Prostate gland (tissue), 2 donors: ENCODE data around the gene MT1H.

Experiments used
- POLR2A ChIP-seq: fragments of 450-650 bp; IDR thresholded peaks from one replicate; pipeline ENCODE4 v1.6.1; 2016; ENCODE audit warnings: antibody characterized with exemption, mild to moderate bottlenecking
- POLR2AphosphoS5 ChIP-seq: sonication (generic); formaldehyde crosslinking; IDR thresholded peaks from one replicate; pipeline ENCODE4 v1.6.1; 2017; ENCODE audit warnings: antibody characterized with exemption
- TF ChIP-seq, protein P1 (sequence below), 4 experiments: fragments of 200-600 bp in 2 of 4; fragments of 450-650 bp in 2 of 4; sonication (generic) in 2 of 4; IDR thresholded peaks; 1 replicate in 3 of 4; 2 replicates in 1 of 4; pipeline ENCODE4 v1.5.1; 2016 to 2019; ENCODE audit warnings: antibody characterized with exemption in 4 of 4, mild to moderate bottlenecking in 2 of 4, moderate library complexity in 2 of 4

GRCh38 chr16:56629531-56629930 is 40.1 kb upstream of the MT1H start:
- TF ChIP-seq, protein P1, sequence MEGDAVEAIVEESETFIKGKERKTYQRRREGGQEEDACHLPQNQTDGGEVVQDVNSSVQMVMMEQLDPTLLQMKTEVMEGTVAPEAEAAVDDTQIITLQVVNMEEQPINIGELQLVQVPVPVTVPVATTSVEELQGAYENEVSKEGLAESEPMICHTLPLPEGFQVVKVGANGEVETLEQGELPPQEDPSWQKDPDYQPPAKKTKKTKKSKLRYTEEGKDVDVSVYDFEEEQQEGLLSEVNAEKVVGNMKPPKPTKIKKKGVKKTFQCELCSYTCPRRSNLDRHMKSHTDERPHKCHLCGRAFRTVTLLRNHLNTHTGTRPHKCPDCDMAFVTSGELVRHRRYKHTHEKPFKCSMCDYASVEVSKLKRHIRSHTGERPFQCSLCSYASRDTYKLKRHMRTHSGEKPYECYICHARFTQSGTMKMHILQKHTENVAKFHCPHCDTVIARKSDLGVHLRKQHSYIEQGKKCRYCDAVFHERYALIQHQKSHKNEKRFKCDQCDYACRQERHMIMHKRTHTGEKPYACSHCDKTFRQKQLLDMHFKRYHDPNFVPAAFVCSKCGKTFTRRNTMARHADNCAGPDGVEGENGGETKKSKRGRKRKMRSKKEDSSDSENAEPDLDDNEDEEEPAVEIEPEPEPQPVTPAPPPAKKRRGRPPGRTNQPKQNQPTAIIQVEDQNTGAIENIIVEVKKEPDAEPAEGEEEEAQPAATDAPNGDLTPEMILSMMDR (IDR thresholded peaks at IDR 0.05) = no peak
- TF ChIP-seq POLR2A (no peak), POLR2AphosphoS5 (no peak)
